Gastroesophageal sphincter (tissue), 4 donors: ENCODE results near the gene GCN1. TPM values are rescaled to one million over a fixed set of nuclear protein-coding genes. Genes with fewer than 3 reads are reported as not detected.

Experiments used
- ATAC-seq: fragments of 150-250 bp; one replicate; pipeline ENCODE4 v1.9.1; 2016; ENCODE audit warnings: mild to moderate bottlenecking, moderate library complexity
- H3K27ac ChIP-seq, 4 donors: fragments of 200-600 bp; sonication (generic) in 3 of 4; 1 replicate in 3 of 4; 2 replicates in 1 of 4; pipeline ENCODE4 v1.5.1; 2016 to 2019
- H3K27me3 ChIP-seq: fragments of 200-600 bp; sonication (generic); one replicate; pipeline ENCODE4 v1.5.1; 2019
- H3K36me3 ChIP-seq, 2 donors: fragments of 200-600 bp; sonication (generic); one replicate each; pipeline ENCODE4 v1.5.1; 2019; ENCODE audit warnings: control low read depth in 1 of 2
- H3K4me1 ChIP-seq, 3 donors: fragments of 200-600 bp; sonication (generic); 1 replicate in 2 of 3; 2 replicates in 1 of 3; pipeline ENCODE4 v1.5.1; 2016 to 2019; ENCODE audit warnings: control low read depth in 2 of 3
- H3K4me3 ChIP-seq, 2 donors: fragments of 200-600 bp; sonication (generic); one replicate each; pipeline ENCODE4 v1.5.1; 2019; ENCODE audit warnings: mild to moderate bottlenecking in 1 of 2, moderate library complexity in 1 of 2
- H3K9me3 ChIP-seq, 3 donors: fragments of 200-600 bp; sonication (generic); one replicate each; pipeline ENCODE4 v1.5.1; 2017 to 2019; ENCODE audit warnings: control low read depth in 2 of 3
- EP300 ChIP-seq: sonication (generic); formaldehyde crosslinking; IDR thresholded peaks from one replicate; pipeline ENCODE4 v1.6.1; 2017; ENCODE audit warnings: antibody characterized with exemption, mild to moderate bottlenecking
- POLR2A ChIP-seq, 2 donors: fragments of 450-650 bp; IDR thresholded peaks; one replicate each; pipeline ENCODE4 v1.6.1; 2017; ENCODE audit warnings: antibody characterized with exemption in 2 of 2, mild to moderate bottlenecking in 2 of 2, moderate library complexity in 1 of 2
- POLR2AphosphoS5 ChIP-seq: sonication (generic); formaldehyde crosslinking; IDR thresholded peaks from one replicate; pipeline ENCODE4 v1.6.1; 2017; ENCODE audit warnings: antibody characterized with exemption
- WGBS, 2 donors: methylation state at CpG; one replicate each; pipeline ENCODE4 v1.1.5; 2018; ENCODE audit warnings: low coverage in 1 of 2; 5-methylcytosine and 5-hydroxymethylcytosine counted together
- small RNA-seq, 4 donors: library from RNA; depleted of rRNA; stranded (forward); fragments of <200 nt; gene quantifications; one replicate each; pipeline ENCODE3, GENCODE V24; 2016
- total RNA-seq, 4 donors: library from RNA; depleted of rRNA; stranded (reverse); fragments of >200 nt; gene quantifications; one replicate each; pipeline ENCODE4 v1.1.0, GENCODE V29; 2016
- TF ChIP-seq, protein P1 (sequence below), 4 experiments: fragments of 200-600 bp in 2 of 4; fragments of 450-650 bp in 2 of 4; sonication (generic) in 1 of 4; IDR thresholded peaks; one replicate each; pipeline ENCODE4 v1.5.1; 2017 to 2019; ENCODE audit warnings: antibody characterized with exemption in 4 of 4, mild to moderate bottlenecking in 2 of 4, moderate library complexity in 2 of 4

The GCN1 gene
- total RNA-seq, 4 donors from 2014 or later: 39.3 to 82.2 (median 56.0) TPM

DNA sequence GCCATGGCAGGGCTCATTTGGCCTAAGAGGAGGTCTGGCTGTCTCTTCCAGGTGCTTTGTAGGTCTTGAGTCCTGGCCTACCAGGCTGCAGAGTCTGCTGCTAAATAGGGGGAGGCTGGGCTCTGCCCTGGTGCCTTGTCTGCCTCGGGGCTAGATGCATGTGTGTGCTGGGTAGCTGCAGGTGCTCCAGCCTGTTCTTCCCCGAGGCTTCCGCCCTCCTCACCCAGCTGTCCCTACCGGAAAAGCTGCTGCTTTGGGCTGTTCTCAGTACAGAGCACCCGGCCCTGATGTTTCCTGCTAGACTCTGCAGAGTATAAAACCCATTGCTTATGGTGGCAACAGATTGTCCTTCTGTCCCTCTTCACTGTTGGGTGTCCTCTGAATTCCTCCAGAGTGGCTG lies 115.6 kb downstream of the GCN1 start:
- H3K27ac ChIP-seq: no peak overlapping the region
- no peak for TF ChIP-seq POLR2A (IDR thresholded peaks at IDR 0.05)
- TF ChIP-seq EP300: no peak
- TF ChIP-seq, protein P1, sequence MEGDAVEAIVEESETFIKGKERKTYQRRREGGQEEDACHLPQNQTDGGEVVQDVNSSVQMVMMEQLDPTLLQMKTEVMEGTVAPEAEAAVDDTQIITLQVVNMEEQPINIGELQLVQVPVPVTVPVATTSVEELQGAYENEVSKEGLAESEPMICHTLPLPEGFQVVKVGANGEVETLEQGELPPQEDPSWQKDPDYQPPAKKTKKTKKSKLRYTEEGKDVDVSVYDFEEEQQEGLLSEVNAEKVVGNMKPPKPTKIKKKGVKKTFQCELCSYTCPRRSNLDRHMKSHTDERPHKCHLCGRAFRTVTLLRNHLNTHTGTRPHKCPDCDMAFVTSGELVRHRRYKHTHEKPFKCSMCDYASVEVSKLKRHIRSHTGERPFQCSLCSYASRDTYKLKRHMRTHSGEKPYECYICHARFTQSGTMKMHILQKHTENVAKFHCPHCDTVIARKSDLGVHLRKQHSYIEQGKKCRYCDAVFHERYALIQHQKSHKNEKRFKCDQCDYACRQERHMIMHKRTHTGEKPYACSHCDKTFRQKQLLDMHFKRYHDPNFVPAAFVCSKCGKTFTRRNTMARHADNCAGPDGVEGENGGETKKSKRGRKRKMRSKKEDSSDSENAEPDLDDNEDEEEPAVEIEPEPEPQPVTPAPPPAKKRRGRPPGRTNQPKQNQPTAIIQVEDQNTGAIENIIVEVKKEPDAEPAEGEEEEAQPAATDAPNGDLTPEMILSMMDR (IDR thresholded peaks at IDR 0.05): no peak
- TF ChIP-seq POLR2AphosphoS5: no peak
- H3K27me3 ChIP-seq: peaks cover 10% of the 10 kb centered on the region
- no CpG with 5 or more reads among the region's 5 CpGs for WGBS, 2 donors
- no peak overlapping the region for H3K4me3 ChIP-seq
- H3K4me1 ChIP-seq: no peaks in the 10 kb centered on the region
- no peaks in the 10 kb centered on the region for H3K36me3 ChIP-seq
- no peak for ATAC-seq
- no peaks in the 10 kb centered on the region for H3K9me3 ChIP-seq

- no peak for TF ChIP-seq EP300
- TF ChIP-seq POLR2AphosphoS5: no peak
- TF ChIP-seq, protein P1 (IDR thresholded peaks at IDR 0.05): no peak
- TF ChIP-seq POLR2A (IDR thresholded peaks at IDR 0.05): no peak
- WGBS, 2 donors: 80 to 82% methylated on average over 2 of the region's 6 CpGs
- H3K4me3 ChIP-seq: no peak overlapping the region
- H3K27ac ChIP-seq: no peak overlapping the region
- ATAC-seq: no peak
- no peaks in the 10 kb centered on the region for H3K4me1 ChIP-seq
- no peaks in the 10 kb centered on the region for H3K36me3 ChIP-seq
- H3K27me3 ChIP-seq: peaks cover 10% of the 10 kb centered on the region
- H3K9me3 ChIP-seq: no peaks in the 10 kb centered on the region
Measured at GRCh38 chr12:120077260-120077659, 117.3 kb downstream of the GCN1 start.

Small RNAs within 50 kb of the gene (small RNA-seq; reads per million reads assigned to genes)
- gene MIR4498: 0 to 0.38 (median 0) reads per million in 4 donors

Other genes with a start within 250 kb of the GCN1 start
- 10 to 100 TPM in 1 of 4 donors, 1 to 10 TPM in 1, under 1 TPM in 2; 0.47 to 13.9 (median 1.2) TPM for gene BICDL1, start 205.5 kb downstream of the GCN1 start, total RNA-seq
- 10 to 100 TPM; 37.5 to 42.3 (median 41.7) TPM for gene RAB35, start 78.0 kb downstream of the GCN1 start, total RNA-seq
- 1,000 to 10,000 TPM; 1,730 to 2,825 (median 2,260) TPM for gene RPLP0, start 6.4 kb upstream of the GCN1 start, total RNA-seq
- 10 to 100 TPM; 43.2 to 80.4 (median 59.4) TPM for gene PXN, start 71.0 kb upstream of the GCN1 start, total RNA-seq
- under 1 TPM in 3 of 4 donors, not detected in 1; under 0.01 TPM for gene RNU4-2, start 97.2 kb upstream of the GCN1 start, total RNA-seq
- gene RNU4-1, start 98.5 kb upstream of the GCN1 start, total RNA-seq: under 1 TPM in 1 of 4 donors, not detected in 3; under 0.01 TPM
- gene SIRT4, start 107.6 kb upstream of the GCN1 start, total RNA-seq: 1 to 10 TPM in 3 of 4 donors, under 1 TPM in 1; 0.67 to 3.9 (median 3.7) TPM
- not detected for gene PLA2G1B, start 133.1 kb upstream of the GCN1 start, total RNA-seq
- gene MSI1, start 174.4 kb upstream of the GCN1 start, total RNA-seq: 1 to 10 TPM in 1 of 4 donors, under 1 TPM in 3; 0.16 to 9.2 (median 0.70) TPM
- 100 to 1,000 TPM; 424 to 588 (median 522) TPM for gene COX6A1, start 243.4 kb upstream of the GCN1 start, total RNA-seq